HUES64 (cell line): ENCODE results near the gene SLC15A4.

ENCODE experiments used
- H3K27ac ChIP-seq: 2 replicates; pipeline ENCODE4 v1.7.0; 2013; ENCODE audit warnings: low read depth, low read length, inconsistent platforms
- H3K27me3 ChIP-seq: 2 replicates; pipeline ENCODE4 v1.6.1; 2013; ENCODE audit warnings: mild to moderate bottlenecking, low read length; ENCODE audit not compliant: insufficient read depth
- H3K36me3 ChIP-seq: 2 replicates; pipeline ENCODE4 v1.6.1; 2013; ENCODE audit warnings: mild to moderate bottlenecking, low read length; ENCODE audit not compliant: insufficient read depth
- H3K4me1 ChIP-seq: 2 replicates; pipeline ENCODE4 v1.6.1; 2013; ENCODE audit warnings: mild to moderate bottlenecking, low read length, moderate library complexity; ENCODE audit not compliant: insufficient read depth
- H3K4me3 ChIP-seq: 2 replicates; pipeline ENCODE4 v1.5.1; 2013; ENCODE audit warnings: mild to moderate bottlenecking, low read length, moderate library complexity
- H3K9ac ChIP-seq: 2 replicates; pipeline ENCODE4 v1.6.1; 2013; ENCODE audit warnings: mild to moderate bottlenecking, low read depth, low read length
- H3K9me3 ChIP-seq: 2 replicates; pipeline ENCODE4 v1.6.1; 2013; ENCODE audit warnings: low read depth, low read length; ENCODE audit not compliant: insufficient read depth
- WGBS: fragments of 150-250, 120-280 bp; methylation state at CpG from one replicate; pipeline ENCODE4 v1.1.7; 2013; ENCODE audit warnings: missing lambda C conversion rate; 5-methylcytosine and 5-hydroxymethylcytosine counted together

The SLC15A4 gene

GRCh38 chr12:128790653-128791373, 32.9 kb downstream of the SLC15A4 start:
- H3K9ac ChIP-seq, result no peak overlapping the region
- H3K9me3 ChIP-seq, result no peaks in the 10 kb centered on the region
- peaks cover 56% of the 10 kb centered on the region for H3K36me3 ChIP-seq
- no peaks in the 10 kb centered on the region for H3K4me1 ChIP-seq
- no peak overlapping the region for H3K27ac ChIP-seq
- WGBS, result 97% methylated on average over 15 of the region's 15 CpGs
- no peak overlapping the region for H3K4me3 ChIP-seq
- no peaks in the 10 kb centered on the region for H3K27me3 ChIP-seq

- no peaks in the 10 kb centered on the region for H3K9me3 ChIP-seq
- WGBS, result 89% methylated on average over 11 of the region's 11 CpGs
- H3K9ac ChIP-seq, result no peak overlapping the region
- peaks cover 50% of the 10 kb centered on the region for H3K36me3 ChIP-seq
- H3K27me3 ChIP-seq, result no peaks in the 10 kb centered on the region
- no peaks in the 10 kb centered on the region for H3K4me1 ChIP-seq
- no peak overlapping the region for H3K4me3 ChIP-seq
- no peak overlapping the region for H3K27ac ChIP-seq
Observed at GRCh38 chr12:128790221-128790620, 33.5 kb downstream of the SLC15A4 start.

GRCh38 chr12:128789356-128789929, 34.3 kb downstream of the SLC15A4 start:
- H3K27ac ChIP-seq, result no peak overlapping the region
- no peaks in the 10 kb centered on the region for H3K27me3 ChIP-seq
- H3K9me3 ChIP-seq, result no peaks in the 10 kb centered on the region
- H3K4me3 ChIP-seq, result no peak overlapping the region
- WGBS, result 86% methylated on average over 11 of the region's 12 CpGs
- H3K9ac ChIP-seq, result no peak overlapping the region
- H3K4me1 ChIP-seq, result no peaks in the 10 kb centered on the region
- H3K36me3 ChIP-seq, result peaks cover 43% of the 10 kb centered on the region

GRCh38 chr12:128787827-128788226, 35.9 kb downstream of the SLC15A4 start:
- H3K4me1 ChIP-seq, result no peaks in the 10 kb centered on the region
- no peaks in the 10 kb centered on the region for H3K27me3 ChIP-seq
- no peak overlapping the region for H3K9ac ChIP-seq
- 79% methylated on average over 2 of the region's 2 CpGs for WGBS
- H3K27ac ChIP-seq, result no peak overlapping the region
- no peaks in the 10 kb centered on the region for H3K9me3 ChIP-seq
- peaks cover 26% of the 10 kb centered on the region for H3K36me3 ChIP-seq
- no peak overlapping the region for H3K4me3 ChIP-seq

- peaks cover 18% of the 10 kb centered on the region for H3K36me3 ChIP-seq
- WGBS, result 96% methylated on average over 17 of the region's 17 CpGs
Observed at GRCh38 chr12:128786741-128787391, 36.9 kb downstream of the SLC15A4 start.

GRCh38 chr12:128784030-128784760, 39.6 kb downstream of the SLC15A4 start:
- 88% methylated on average over 13 of the region's 13 CpGs for WGBS
- Histone ChIP-seq H3K4me1 (no peaks in the 10 kb centered on the region), H3K4me3 (no peak overlapping the region), H3K36me3 (no peaks in the 10 kb centered on the region), H3K9ac (no peak overlapping the region), H3K27ac (no peak overlapping the region), H3K9me3 (no peaks in the 10 kb centered on the region), H3K27me3 (no peaks in the 10 kb centered on the region)

More at GRCh38 chr12:128786741-128787391, 36.9 kb downstream of the SLC15A4 start:
- no peak overlapping the region for H3K27ac ChIP-seq
- H3K9me3 ChIP-seq, result no peaks in the 10 kb centered on the region
- H3K9ac ChIP-seq, result no peak overlapping the region
- H3K27me3 ChIP-seq, result no peaks in the 10 kb centered on the region
- H3K4me1 ChIP-seq, result no peaks in the 10 kb centered on the region
- H3K4me3 ChIP-seq, result no peak overlapping the region

- Histone ChIP-seq H3K9ac (no peak overlapping the region), H3K27me3 (no peaks in the 10 kb centered on the region), H3K36me3 (no peaks in the 10 kb centered on the region), H3K27ac (no peak overlapping the region), H3K4me1 (no peaks in the 10 kb centered on the region), H3K9me3 (no peaks in the 10 kb centered on the region), H3K4me3 (no peak overlapping the region)
- WGBS, result 93% methylated on average over 8 of the region's 8 CpGs
Observed at GRCh38 chr12:128783129-128783574, 40.6 kb downstream of the SLC15A4 start.

GRCh38 chr12:128779901-128780300, 43.9 kb downstream of the SLC15A4 start:
- Histone ChIP-seq H3K27ac (no peak overlapping the region), H3K4me1 (no peaks in the 10 kb centered on the region), H3K9ac (no peak overlapping the region), H3K4me3 (no peak overlapping the region), H3K36me3 (no peaks in the 10 kb centered on the region), H3K27me3 (no peaks in the 10 kb centered on the region), H3K9me3 (no peaks in the 10 kb centered on the region)

- no peaks in the 10 kb centered on the region for H3K36me3 ChIP-seq
- no peaks in the 10 kb centered on the region for H3K9me3 ChIP-seq
- peaks cover 9% of the 10 kb centered on the region for H3K4me1 ChIP-seq
- H3K27ac ChIP-seq, result no peak overlapping the region
- H3K4me3 ChIP-seq, result no peak overlapping the region
- no peak overlapping the region for H3K9ac ChIP-seq
- H3K27me3 ChIP-seq, result peaks cover 9% of the 10 kb centered on the region
- 91% methylated on average over 10 of the region's 10 CpGs for WGBS
Observed at GRCh38 chr12:128772249-128772648, 51.5 kb downstream of the SLC15A4 start.

- Histone ChIP-seq H3K4me1 (peaks cover 11% of the 10 kb centered on the region), H3K9me3 (no peaks in the 10 kb centered on the region), H3K27me3 (peaks cover 9% of the 10 kb centered on the region), H3K4me3 (no peak overlapping the region), H3K36me3 (no peaks in the 10 kb centered on the region), H3K27ac (no peak overlapping the region), H3K9ac (no peak overlapping the region)
- WGBS, result 96% methylated on average over 4 of the region's 4 CpGs
Observed at GRCh38 chr12:128771681-128772080, 52.1 kb downstream of the SLC15A4 start.

GRCh38 chr12:128767518-128767917, 56.2 kb downstream of the SLC15A4 start:
- Histone ChIP-seq H3K9me3 (no peaks in the 10 kb centered on the region), H3K4me1 (peaks cover 11% of the 10 kb centered on the region), H3K27ac (no peak overlapping the region), H3K27me3 (peaks cover 13% of the 10 kb centered on the region), H3K9ac (no peak overlapping the region), H3K36me3 (no peaks in the 10 kb centered on the region), H3K4me3 (peak overlapping the region; percentile 41)
- 41% methylated on average over 9 of the region's 9 CpGs for WGBS
